GDM1 (cell line): ENCODE results near the gene MGAT5B.
A peak's percentile ranks its signal among the peaks of the same experiment; 100 is the strongest.

Source experiments
- DNase-seq: peaks from one replicate; lab custom pipeline; 2025; lab: John Stamatoyannopoulos, UW

Gene MGAT5B

GRCh38 chr17:76981545-76982295 is 113.5 kb downstream of the MGAT5B start:
- DNase-seq, result no peak

GRCh38 chr17:76982408-76983074 is 114.3 kb downstream of the MGAT5B start:
- no peak for DNase-seq

DNA sequence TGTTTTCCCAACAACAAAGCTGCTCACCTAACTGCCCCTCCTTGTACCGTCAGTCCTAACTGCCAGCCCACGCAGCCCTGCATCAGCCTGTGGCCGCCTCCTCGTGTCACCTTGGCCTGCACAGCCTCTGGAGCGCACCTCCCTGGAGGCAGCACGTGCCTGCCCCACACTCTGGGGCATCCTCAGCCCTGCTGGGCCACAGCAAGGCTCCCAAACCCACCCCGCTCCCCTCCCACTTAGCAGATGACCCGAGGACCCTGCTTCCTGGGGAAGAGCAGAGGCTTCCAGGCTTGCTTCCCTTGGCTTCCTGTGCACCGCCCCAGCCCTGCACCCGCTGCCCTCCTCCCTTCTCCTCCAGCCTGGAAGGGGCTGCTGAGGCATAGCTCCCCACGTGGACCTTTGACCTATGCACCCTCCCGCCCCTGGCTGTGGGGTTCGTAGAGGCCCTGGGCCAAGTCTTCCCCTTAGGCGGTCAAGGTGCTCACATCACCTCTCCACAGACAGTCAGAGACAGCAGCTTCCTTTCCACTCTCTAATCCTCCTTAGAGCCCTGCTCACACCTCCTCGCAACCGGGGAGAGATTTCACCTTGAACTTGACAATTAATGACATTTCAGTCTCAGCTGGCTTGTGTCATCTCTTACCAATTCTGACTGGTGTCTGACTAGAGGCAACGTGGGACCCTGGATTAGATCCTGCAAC is 115.0 kb downstream of the MGAT5B start:
- no peak for DNase-seq

DNA sequence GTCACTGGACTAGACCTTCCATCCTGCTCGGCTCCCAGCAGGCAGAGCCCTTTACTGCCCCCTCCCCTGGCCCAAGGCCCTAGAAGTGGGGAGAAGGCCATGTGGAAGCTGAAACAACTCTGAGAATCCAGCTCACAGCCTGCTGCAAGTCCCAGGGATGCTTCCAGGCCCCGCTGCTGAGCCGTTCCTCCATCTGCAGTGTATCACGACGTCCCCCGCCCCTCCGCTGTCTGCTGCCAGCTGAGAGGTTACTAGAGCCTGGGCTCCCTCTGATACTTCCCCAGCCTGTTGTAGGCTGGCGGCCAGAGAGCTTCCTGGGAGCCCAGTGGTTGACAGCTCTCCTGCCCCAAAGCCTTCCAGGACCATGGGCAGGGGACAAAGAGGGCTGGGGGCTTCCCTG is 118.2 kb downstream of the MGAT5B start:
- no peak for DNase-seq

DNA sequence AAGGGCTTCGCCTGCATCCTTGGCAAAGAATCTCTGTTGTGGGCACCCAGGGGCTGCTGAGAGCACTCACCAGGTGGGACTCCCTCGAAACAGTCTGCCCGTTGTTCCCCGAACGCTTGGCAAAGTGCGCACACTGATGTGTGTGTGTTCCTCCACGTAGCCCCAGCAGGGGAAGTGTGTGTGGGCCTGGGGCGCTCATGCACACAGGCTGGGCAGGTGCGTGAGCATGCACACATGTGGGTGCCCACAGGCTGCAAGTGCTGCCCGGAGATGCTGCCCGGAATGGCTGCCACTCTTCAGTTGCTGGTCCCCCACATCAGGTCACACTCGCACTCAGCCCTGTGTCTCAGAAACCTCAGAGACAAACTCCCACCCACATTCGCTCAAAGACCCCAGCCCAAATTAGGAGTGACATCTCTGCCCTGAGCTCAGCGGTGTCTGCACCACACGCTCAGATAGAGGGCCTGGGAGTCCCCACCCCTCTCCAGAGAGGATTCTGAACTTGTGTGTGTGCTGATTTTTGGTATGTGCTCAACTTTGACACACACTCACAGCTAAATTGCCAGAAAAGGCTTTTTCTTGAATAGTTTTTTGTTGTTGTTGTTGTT is 119.4 kb downstream of the MGAT5B start:
- no peak for DNase-seq

- DNase-seq, result no peak
These were observed 120.6 kb downstream of the MGAT5B start for GRCh38 chr17:76988796-76989195.

- no peak for DNase-seq
These were observed 121.3 kb downstream of the MGAT5B start for GRCh38 chr17:76989519-76989918.

- DNase-seq, result no peak
These were observed 124.7 kb downstream of the MGAT5B start for GRCh38 chr17:76992891-76993290.

DNA sequence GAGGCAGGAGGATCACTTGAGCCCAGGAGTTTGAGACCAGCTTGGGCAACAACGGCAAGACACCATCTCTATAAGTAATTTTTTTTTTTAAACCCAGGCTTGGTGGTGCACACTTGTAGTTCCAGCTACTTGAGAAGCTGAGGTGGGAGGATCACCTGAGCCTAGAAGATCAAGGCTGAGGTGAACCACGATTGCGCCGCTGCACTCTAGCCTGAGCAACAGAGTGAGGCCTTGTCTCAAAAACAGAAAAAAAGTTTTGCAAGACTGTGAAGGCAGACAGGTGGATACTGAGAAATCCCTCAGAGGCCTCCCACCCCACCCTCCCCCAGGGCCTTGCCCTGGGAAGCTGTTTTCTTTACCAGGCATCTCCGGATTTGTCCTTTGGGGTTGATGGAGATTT is 125.4 kb downstream of the MGAT5B start:
- no peak for DNase-seq

- no peak for DNase-seq
These were observed 126.0 kb downstream of the MGAT5B start for GRCh38 chr17:76994237-76994637.

GRCh38 chr17:76995387-76996105 is 127.3 kb downstream of the MGAT5B start:
- no peak for DNase-seq

GRCh38 chr17:76996741-76997694 is 128.8 kb downstream of the MGAT5B start:
- DNase-seq, result no peak

- DNase-seq, result peak; percentile 67
These were observed 129.9 kb downstream of the MGAT5B start for GRCh38 chr17:76997981-76998531.

- DNase-seq, result no peak
These were observed 130.6 kb downstream of the MGAT5B start for GRCh38 chr17:76998839-76999238.
